Activated effector memory CD4-positive, alpha-beta T cell treated with anti-CD3 and anti-CD28 coated beads, Interleukin-2, amount 50 U/mL, for 16 hours (primary cell): ENCODE data around the gene PRKAR1B.

Experiments
- DNase-seq: peaks from one replicate; pipeline ENCODE4 v3.0.0-alpha.2; 2020

PRKAR1B gene

GRCh38 chr7:691361-692045, 35.6 kb downstream of the PRKAR1B start:
- DNase-seq, result peak; percentile 53

GRCh38 chr7:690478-691360, 36.4 kb downstream of the PRKAR1B start:
- peak; percentile 54 for DNase-seq

GRCh38 chr7:685540-685939, 41.5 kb downstream of the PRKAR1B start:
- DNase-seq, result no peak

- DNase-seq, result peak; percentile 31
Measured at GRCh38 chr7:684416-684815, 42.7 kb downstream of the PRKAR1B start.

- peak; percentile 41 for DNase-seq
Measured at GRCh38 chr7:683526-684205, 43.4 kb downstream of the PRKAR1B start.

GRCh38 chr7:682810-683209, 44.3 kb downstream of the PRKAR1B start:
- DNase-seq, result no peak

GRCh38 chr7:681551-682307, 45.4 kb downstream of the PRKAR1B start:
- peak; percentile 46 for DNase-seq

- peak; percentile 28 for DNase-seq
Measured at GRCh38 chr7:680411-681127, 46.5 kb downstream of the PRKAR1B start.

GRCh38 chr7:676972-677385, 50.1 kb downstream of the PRKAR1B start:
- DNase-seq, result peak; percentile 42

GRCh38 chr7:676246-676971, 50.7 kb downstream of the PRKAR1B start:
- DNase-seq, result no peak

GRCh38 chr7:674454-675410, 52.3 kb downstream of the PRKAR1B start:
- no peak for DNase-seq

- no peak for DNase-seq
Measured at GRCh38 chr7:673681-674453, 53.2 kb downstream of the PRKAR1B start.

GRCh38 chr7:672891-673290, 54.2 kb downstream of the PRKAR1B start:
- DNase-seq, result no peak

- DNase-seq, result no peak
Measured at GRCh38 chr7:671415-672042, 55.6 kb downstream of the PRKAR1B start.

GRCh38 chr7:670501-671390, 56.3 kb downstream of the PRKAR1B start:
- DNase-seq, result no peak

- no peak for DNase-seq
Measured at GRCh38 chr7:668958-669357, 58.1 kb downstream of the PRKAR1B start.

GRCh38 chr7:668139-668931, 58.7 kb downstream of the PRKAR1B start:
- DNase-seq, result no peak
